H1 (cell line): Measurements from ENCODE around the gene NFATC1. TPM values are rescaled to one million over a fixed set of nuclear protein-coding genes. Genes with fewer than 3 reads are reported as not detected.

Experiments
- BRCA1 ChIP-seq: IDR thresholded peaks from 2 replicates; pipeline ENCODE4 v1.6.1; 2012; ENCODE audit warnings: low read depth, low read length, improper control_type of control experiment
- CHD2 ChIP-seq: IDR thresholded peaks from 2 replicates; pipeline ENCODE4 v1.6.1; 2012; ENCODE audit warnings: low read length, improper control_type of control experiment
- CHD7 ChIP-seq: fragments of 300-600 bp; sonication (generic); IDR thresholded peaks from 2 replicates; pipeline ENCODE4 v1.7.1; 2012; ENCODE audit warnings: low read length, moderate library complexity, mild to moderate bottlenecking, inconsistent platforms; ENCODE audit not compliant: insufficient replicate concordance
- HDAC6 ChIP-seq: IDR thresholded peaks from one replicate; pipeline ENCODE4 v1.7.1; 2012; ENCODE audit warnings: low read depth, mild to moderate bottlenecking, inconsistent platforms, low read length, moderate library complexity
- JUN ChIP-seq: IDR thresholded peaks from 2 replicates; pipeline ENCODE4 v1.6.1; 2011; ENCODE audit warnings: low read depth, mild to moderate bottlenecking, improper control_type of control experiment, low read length
- KDM1A ChIP-seq: fragments of 200-600, 300-600 bp; sonication (generic); IDR thresholded peaks from 2 replicates; pipeline ENCODE4 v1.7.1; 2016; ENCODE audit warnings: mild to moderate bottlenecking, low read length, borderline replicate concordance
- KDM4A ChIP-seq: IDR thresholded peaks from one replicate; pipeline ENCODE4 v1.7.1; 2012; ENCODE audit warnings: low read depth, mild to moderate bottlenecking, moderate library complexity, low read length, inconsistent platforms; ENCODE audit not compliant: severe bottlenecking
- MAX ChIP-seq: IDR thresholded peaks from 2 replicates; pipeline ENCODE4 v1.6.1; 2012; ENCODE audit warnings: inconsistent platforms
- POLR2A ChIP-seq, 2 experiments: IDR thresholded peaks; 1 replicate in 1 of 2; 2 replicates in 1 of 2; pipeline ENCODE4 v1.6.1; 2011; ENCODE audit warnings: low read depth in 2 of 2, low read length in 2 of 2, mild to moderate bottlenecking in 2 of 2; ENCODE audit errors: control extremely low read depth in 1 of 2
- POLR2AphosphoS5 ChIP-seq: IDR thresholded peaks from 2 replicates; pipeline ENCODE4 v1.6.1; 2011; ENCODE audit warnings: low read depth, low read length
- SIRT6 ChIP-seq: IDR thresholded peaks from one replicate; pipeline ENCODE4 v1.7.1; 2012; ENCODE audit warnings: low read length, inconsistent platforms
- TBP ChIP-seq: IDR thresholded peaks from 2 replicates; pipeline ENCODE4 v1.6.1; 2011; ENCODE audit warnings: low read depth, low read length, improper control_type of control experiment
- polyA plus RNA-seq, 7 experiments: library from polyadenylated mRNA; depleted of rRNA in 3 of 7; stranded (reverse) in 5 of 7; unstranded in 2 of 7; fragments of >200 nt in 5 of 7; fragments of 200-250 nt in 2 of 7; gene quantifications; 1 replicate in 5 of 7; 2 replicates in 1 of 7; 4 replicates in 1 of 7; pipeline versions ENCODE4 v1.2.1 to v1.2.3, GENCODE V29; 2011 to 2013; ENCODE audit warnings: missing spikeins in 2 of 7, mixed read lengths in 2 of 7
- total RNA-seq: library from RNA; stranded (reverse); fragmentation: NEBNext Ultra II Directional; extraction: Animal tissue kit (Norgen Biotek cat#: 25700); gene quantifications from 2 replicates; pipeline ENCODE4 v1.2.1, GENCODE V29; 2021
- TF ChIP-seq, protein P1 (sequence below): IDR thresholded peaks from 2 replicates; pipeline ENCODE4 v1.6.1; 2012; ENCODE audit warnings: inconsistent platforms

The NFATC1 gene
- total and polyA plus RNA-seq, 2 of the 8 experiments (the other 6 are each of a cell fraction or from before 2014, with no cell fraction given): 2.0 to 6.6 TPM

DNA sequence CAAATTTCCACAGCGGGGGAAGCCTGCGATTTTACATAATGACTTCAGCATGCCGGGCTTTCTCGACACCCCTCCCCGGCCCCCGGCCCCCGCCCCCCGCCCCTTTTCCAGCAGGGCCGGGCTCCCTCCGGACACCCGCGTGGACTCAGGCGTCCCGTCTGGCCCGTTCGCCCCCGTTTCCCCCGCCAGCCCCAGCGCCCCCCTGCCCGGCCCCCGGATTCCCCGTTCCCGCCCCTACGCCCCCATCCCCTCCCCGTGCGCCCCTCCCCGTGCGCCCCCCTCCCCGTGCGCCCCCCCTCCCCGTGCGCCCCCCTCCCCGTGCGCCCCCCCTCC lies 456 bp upstream of the NFATC1 start (continued):
- no peak for TF ChIP-seq CHD7
- TF ChIP-seq MAX: no peak
- TF ChIP-seq POLR2A (IDR thresholded peaks at IDR 0.05; ENCODE audit: control extremely low read depth in 1 of 2, low read depth in 2 of 2, low read length in 2 of 2): no peak
- no peak for TF ChIP-seq CHD2
- TF ChIP-seq JUN: no peak
- TF ChIP-seq KDM4A: no peak
- TF ChIP-seq POLR2AphosphoS5: no peak
- TF ChIP-seq BRCA1: no peak
- TF ChIP-seq HDAC6: no peak
- TF ChIP-seq KDM1A: no peak
- TF ChIP-seq SIRT6: no peak
- TF ChIP-seq TBP: no peak
- TF ChIP-seq, protein P1, sequence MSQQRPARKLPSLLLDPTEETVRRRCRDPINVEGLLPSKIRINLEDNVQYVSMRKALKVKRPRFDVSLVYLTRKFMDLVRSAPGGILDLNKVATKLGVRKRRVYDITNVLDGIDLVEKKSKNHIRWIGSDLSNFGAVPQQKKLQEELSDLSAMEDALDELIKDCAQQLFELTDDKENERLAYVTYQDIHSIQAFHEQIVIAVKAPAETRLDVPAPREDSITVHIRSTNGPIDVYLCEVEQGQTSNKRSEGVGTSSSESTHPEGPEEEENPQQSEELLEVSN: no peak
